Uterus (tissue), 4 donors: ENCODE measurements around the gene PDPK1. TPM values are rescaled to one million over a fixed set of nuclear protein-coding genes. Genes with fewer than 3 reads are reported as not detected.

Experiments
- DNase-seq, 2 donors: peaks; one replicate each; pipeline ENCODE4 v3.0.0-alpha.2; 2019 to 2020
- H3K27ac ChIP-seq, 2 donors: fragments of 200-600 bp; sonication (generic); 1 replicate in 1 of 2; 2 replicates in 1 of 2; pipeline ENCODE4 v1.5.1; 2016 to 2018
- H3K27me3 ChIP-seq, 2 donors: fragments of 200-600 bp; sonication (generic); one replicate each; pipeline ENCODE4 v1.5.1; 2018 to 2019; ENCODE audit warnings: control low read depth in 1 of 2
- H3K36me3 ChIP-seq, 2 donors: fragments of 200-600 bp; sonication (generic); one replicate each; pipeline ENCODE4 v1.5.1; 2019; ENCODE audit warnings: control low read depth in 1 of 2
- H3K4me1 ChIP-seq, 2 donors: fragments of 200-600 bp; sonication (generic); one replicate each; pipeline ENCODE4 v1.5.1; 2018 to 2019; ENCODE audit warnings: control low read depth in 1 of 2
- H3K4me3 ChIP-seq, 2 donors: fragments of 200-600 bp; sonication (generic); 1 replicate in 1 of 2; 2 replicates in 1 of 2; pipeline ENCODE4 v1.5.1; 2018 to 2019; ENCODE audit warnings: mild to moderate bottlenecking in 1 of 2
- H3K9me3 ChIP-seq, 2 donors: fragments of 200-600 bp; sonication (generic); one replicate each; pipeline ENCODE4 v1.5.1; 2019; ENCODE audit warnings: control low read depth in 1 of 2
- POLR2A ChIP-seq, 2 donors: fragments of 450-650 bp; IDR thresholded peaks; one replicate each; pipeline ENCODE4 v1.6.1; 2016; ENCODE audit warnings: antibody characterized with exemption in 2 of 2, mild to moderate bottlenecking in 1 of 2, moderate library complexity in 1 of 2
- intact Hi-C: fragments of 100-400 bp; cut with DNase I; formaldehyde crosslinking; loops from one replicate; pipeline ENCODE4 v1.15.1; 2023; ENCODE audit warnings: low total_unique reads
- total RNA-seq, 4 donors: library from RNA; depleted of rRNA in 3 of 4; stranded (reverse); fragments of >200 nt in 3 of 4; gene quantifications; one replicate each; pipeline versions ENCODE4 v1.1.0 to v1.2.4, GENCODE V29; 2014 to 2023
- TF ChIP-seq, protein P1 (sequence below), 4 experiments: fragments of 200-600 bp in 2 of 4; fragments of 450-650 bp in 2 of 4; sonication (generic) in 2 of 4; IDR thresholded peaks; one replicate each; pipeline ENCODE4 v1.5.1; 2016 to 2019; ENCODE audit warnings: antibody characterized with exemption in 4 of 4, mild to moderate bottlenecking in 2 of 4, moderate library complexity in 1 of 4
- donor health status: DM: yes; HTN: yes; CAD: no.

Gene PDPK1
- total RNA-seq, 4 donors from 2014 or later = 11.0 to 66.2 (median 23.9) TPM

DNA sequence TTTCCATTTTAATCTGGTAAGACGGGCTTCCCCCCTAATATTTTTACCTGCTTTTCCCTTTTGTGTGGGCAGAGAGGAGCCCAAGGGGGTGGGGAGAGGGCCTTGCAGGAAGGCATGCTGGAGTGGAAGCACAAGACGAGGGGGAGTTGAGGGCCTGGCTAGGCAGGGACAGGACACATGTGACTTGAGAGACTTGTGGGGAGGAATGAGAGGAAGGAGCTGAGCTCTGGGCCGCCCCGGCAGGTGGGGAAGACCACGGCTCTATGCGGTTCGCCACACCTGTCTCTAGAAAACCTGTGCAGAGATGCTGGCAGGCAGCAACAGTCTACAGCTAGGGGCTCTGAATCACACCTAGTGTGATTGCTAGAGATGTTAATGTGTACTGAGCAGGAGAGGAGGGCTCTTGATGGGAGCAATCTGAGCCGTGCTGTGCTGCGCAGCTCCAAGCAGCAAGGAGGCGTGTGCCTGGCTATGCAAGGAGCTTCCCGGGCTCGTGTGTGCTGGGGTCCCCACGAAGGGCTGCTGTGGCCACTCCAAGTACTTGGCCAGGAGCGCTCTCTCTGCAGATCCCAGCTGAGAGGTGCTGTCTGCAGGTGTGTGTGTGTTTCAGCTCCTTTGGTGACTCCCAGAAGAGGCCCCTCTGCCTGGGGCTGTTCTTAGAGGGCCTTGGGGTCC lies 50.2 kb downstream of the PDPK1 start:
- intact Hi-C loops = no loop called here
- H3K27ac ChIP-seq = no peak overlapping the region
- H3K9me3 ChIP-seq = no peaks in the 10 kb centered on the region
- peaks cover 0 to 4% of the 10 kb centered on the region in 2 donors for H3K4me1 ChIP-seq
- no peak overlapping the region for H3K4me3 ChIP-seq
- no peak for DNase-seq
- no peaks in the 10 kb centered on the region for H3K36me3 ChIP-seq
- no peaks in the 10 kb centered on the region for H3K27me3 ChIP-seq
- TF ChIP-seq, protein P1, sequence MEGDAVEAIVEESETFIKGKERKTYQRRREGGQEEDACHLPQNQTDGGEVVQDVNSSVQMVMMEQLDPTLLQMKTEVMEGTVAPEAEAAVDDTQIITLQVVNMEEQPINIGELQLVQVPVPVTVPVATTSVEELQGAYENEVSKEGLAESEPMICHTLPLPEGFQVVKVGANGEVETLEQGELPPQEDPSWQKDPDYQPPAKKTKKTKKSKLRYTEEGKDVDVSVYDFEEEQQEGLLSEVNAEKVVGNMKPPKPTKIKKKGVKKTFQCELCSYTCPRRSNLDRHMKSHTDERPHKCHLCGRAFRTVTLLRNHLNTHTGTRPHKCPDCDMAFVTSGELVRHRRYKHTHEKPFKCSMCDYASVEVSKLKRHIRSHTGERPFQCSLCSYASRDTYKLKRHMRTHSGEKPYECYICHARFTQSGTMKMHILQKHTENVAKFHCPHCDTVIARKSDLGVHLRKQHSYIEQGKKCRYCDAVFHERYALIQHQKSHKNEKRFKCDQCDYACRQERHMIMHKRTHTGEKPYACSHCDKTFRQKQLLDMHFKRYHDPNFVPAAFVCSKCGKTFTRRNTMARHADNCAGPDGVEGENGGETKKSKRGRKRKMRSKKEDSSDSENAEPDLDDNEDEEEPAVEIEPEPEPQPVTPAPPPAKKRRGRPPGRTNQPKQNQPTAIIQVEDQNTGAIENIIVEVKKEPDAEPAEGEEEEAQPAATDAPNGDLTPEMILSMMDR (IDR thresholded peaks at IDR 0.05) = no peak
- TF ChIP-seq POLR2A (IDR thresholded peaks at IDR 0.05) = no peak

DNA sequence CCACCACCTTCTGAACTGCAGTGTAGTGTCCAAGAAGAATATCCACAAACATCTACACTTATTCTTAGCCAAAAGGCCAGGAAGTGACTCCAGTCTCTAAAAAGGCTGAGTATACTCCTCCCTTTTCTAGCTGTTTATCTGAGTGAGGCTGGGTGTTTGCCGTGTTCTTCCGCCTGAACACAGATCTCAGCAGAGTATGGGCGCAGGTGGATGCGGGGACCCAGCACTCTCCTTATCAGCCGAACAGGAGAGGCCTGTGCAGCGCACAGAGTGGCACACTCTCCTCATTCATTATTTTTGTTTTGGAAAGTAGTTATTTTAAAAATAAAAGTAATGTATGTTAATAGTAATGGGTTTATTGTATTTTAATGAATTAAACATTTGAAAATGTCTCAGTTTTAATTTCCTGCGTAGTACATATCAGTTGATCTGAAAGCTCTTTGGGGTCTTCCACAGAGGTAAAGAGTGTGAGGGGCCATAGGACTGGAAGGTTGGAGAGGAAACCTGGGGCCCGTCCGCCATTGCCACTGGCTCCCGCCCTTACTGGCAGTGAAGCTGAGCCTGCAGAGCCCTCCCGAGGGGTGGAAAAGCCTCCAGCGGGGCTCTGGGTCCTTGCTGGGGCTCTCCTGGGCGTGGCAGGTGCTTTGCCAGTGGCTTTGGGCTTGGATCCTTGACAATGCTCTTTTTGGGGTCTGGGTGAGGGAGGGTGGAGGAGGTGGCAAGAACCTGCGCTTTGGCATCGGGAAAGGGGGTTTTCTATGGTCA lies 53.8 kb downstream of the PDPK1 start:
- no peak overlapping the region for H3K4me3 ChIP-seq
- no peaks in the 10 kb centered on the region for H3K27me3 ChIP-seq
- DNase-seq = no peak
- intact Hi-C loops = no loop called here
- no peak overlapping the region for H3K27ac ChIP-seq
- TF ChIP-seq POLR2A (IDR thresholded peaks at IDR 0.05) = no peak
- TF ChIP-seq, protein P1 (IDR thresholded peaks at IDR 0.05) = no peak
- no peaks in the 10 kb centered on the region for H3K36me3 ChIP-seq
- no peaks in the 10 kb centered on the region for H3K9me3 ChIP-seq
- peaks cover 0 to 6% of the 10 kb centered on the region in 2 donors for H3K4me1 ChIP-seq

DNA sequence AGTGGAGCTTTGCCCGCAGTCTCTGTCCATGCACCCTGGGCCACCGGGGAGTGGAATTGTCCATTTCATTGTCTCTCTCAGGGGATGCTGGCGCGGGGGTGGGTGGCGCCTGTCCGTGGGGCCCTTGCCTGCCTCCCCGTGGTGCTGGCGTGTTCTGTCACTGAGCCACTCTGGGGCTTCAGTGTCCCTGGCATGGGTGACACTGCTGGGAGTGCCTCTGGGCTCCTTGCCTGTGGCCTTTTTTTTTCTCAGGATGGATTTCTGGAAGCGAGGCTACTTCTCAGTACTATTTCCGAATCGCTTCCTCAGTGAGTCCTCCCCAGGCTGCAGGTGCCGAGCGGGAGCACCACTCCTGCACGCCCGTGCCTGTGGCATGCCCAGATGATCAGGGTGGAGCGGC lies 55.0 kb downstream of the PDPK1 start:
- TF ChIP-seq, protein P1 (IDR thresholded peaks at IDR 0.05) = no peak
- TF ChIP-seq POLR2A (IDR thresholded peaks at IDR 0.05) = no peak
- intact Hi-C loops = no loop called here
- H3K27ac ChIP-seq = peak overlapping the region; percentile 33 to 38
- H3K4me3 ChIP-seq = no peak overlapping the region
- no peaks in the 10 kb centered on the region for H3K27me3 ChIP-seq
- DNase-seq = no peak
- H3K9me3 ChIP-seq = no peaks in the 10 kb centered on the region
- peaks cover 0 to 6% of the 10 kb centered on the region in 2 donors for H3K4me1 ChIP-seq
- no peaks in the 10 kb centered on the region for H3K36me3 ChIP-seq

DNA sequence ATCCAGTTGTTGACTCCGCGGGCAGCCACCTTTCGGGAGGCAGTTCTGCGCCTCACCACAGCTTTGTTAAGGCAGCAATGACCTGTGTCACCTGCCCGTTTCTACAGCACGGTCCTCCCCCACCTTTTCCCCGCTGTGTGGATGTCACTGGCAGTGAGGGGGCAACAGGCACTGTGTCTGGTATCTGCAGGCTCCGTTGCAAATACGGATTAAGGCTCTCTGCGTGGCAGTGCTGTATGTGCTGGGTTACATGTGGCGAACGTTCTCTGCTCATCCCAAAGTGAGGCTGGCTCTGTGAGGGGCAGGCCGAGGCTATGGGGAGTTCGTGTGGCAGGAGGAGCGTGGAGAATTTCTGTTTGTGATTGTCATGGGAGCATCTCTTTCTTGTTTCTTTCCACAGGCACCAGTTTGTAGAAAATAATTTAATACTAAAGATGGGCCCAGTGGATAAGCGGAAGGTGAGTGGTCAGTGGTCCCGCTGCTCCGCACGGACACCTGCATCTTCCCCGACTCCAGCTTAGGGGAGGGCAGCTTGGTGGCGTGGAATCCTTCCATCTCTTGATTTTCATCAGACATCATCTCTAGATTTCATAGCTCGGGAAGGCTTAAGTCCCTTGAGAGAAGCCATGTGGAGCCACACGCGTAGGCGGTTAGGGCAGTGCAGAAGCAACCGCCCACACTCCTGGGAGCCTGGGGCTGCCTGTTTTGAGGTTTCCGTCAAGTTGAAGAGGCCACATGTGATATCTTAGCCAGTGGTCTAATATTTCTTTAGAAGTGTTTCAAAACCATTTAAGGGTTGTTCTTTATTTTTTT lies 57.8 kb downstream of the PDPK1 start:
- H3K27me3 ChIP-seq = no peaks in the 10 kb centered on the region
- peaks cover 0 to 6% of the 10 kb centered on the region in 2 donors for H3K4me1 ChIP-seq
- no peak for DNase-seq
- H3K36me3 ChIP-seq = no peaks in the 10 kb centered on the region
- TF ChIP-seq, protein P1 (IDR thresholded peaks at IDR 0.05) = no peak
- no peak for TF ChIP-seq POLR2A (IDR thresholded peaks at IDR 0.05)
- H3K27ac ChIP-seq = no peak overlapping the region
- no peak overlapping the region for H3K4me3 ChIP-seq
- intact Hi-C loops = no loop called here
- no peaks in the 10 kb centered on the region for H3K9me3 ChIP-seq
